ENCODE data around the gene FGG.

DNA sequence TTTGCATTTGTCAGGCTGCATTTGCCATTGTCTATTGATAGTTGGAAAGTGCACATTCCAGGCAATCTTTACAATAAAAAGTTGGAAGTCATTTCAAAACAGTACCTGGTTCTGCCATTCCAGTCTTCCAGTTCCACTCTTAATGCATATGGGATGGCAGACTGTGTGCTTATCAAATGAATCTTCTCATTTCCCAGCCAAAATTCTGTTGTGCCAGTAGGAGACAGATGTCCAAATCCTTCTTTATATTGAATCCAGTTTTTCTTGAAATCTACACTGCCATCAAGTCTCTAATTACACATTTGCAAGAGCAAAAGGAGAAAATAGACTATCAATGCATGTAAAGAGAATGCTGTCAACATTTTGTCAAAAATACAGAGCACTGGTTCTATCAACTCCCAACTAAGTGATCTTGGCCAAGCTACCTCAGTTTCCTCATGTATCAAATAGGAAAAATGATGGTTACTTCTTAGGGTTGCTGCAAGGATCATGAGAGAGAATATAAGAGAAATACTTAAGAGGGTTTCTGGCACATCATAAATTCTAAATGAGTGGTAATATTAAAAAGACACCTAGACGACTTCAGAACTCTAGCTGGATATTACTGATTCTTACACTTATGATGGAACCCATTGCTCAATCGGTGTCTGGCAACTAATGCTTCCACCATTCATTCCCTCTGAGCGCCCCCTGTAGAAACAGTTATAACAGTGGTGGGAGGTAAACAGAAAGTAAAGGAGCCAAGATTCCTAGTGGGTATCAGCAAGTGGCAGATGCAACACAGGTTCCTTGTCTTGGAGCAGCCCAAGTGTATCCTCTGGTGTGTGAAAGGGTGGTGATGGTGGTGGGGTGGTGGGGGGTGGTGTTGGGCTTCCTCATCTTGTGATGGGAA is 3.8 kb downstream of the FGG start:
- TF ChIP-seq, protein P1, sequence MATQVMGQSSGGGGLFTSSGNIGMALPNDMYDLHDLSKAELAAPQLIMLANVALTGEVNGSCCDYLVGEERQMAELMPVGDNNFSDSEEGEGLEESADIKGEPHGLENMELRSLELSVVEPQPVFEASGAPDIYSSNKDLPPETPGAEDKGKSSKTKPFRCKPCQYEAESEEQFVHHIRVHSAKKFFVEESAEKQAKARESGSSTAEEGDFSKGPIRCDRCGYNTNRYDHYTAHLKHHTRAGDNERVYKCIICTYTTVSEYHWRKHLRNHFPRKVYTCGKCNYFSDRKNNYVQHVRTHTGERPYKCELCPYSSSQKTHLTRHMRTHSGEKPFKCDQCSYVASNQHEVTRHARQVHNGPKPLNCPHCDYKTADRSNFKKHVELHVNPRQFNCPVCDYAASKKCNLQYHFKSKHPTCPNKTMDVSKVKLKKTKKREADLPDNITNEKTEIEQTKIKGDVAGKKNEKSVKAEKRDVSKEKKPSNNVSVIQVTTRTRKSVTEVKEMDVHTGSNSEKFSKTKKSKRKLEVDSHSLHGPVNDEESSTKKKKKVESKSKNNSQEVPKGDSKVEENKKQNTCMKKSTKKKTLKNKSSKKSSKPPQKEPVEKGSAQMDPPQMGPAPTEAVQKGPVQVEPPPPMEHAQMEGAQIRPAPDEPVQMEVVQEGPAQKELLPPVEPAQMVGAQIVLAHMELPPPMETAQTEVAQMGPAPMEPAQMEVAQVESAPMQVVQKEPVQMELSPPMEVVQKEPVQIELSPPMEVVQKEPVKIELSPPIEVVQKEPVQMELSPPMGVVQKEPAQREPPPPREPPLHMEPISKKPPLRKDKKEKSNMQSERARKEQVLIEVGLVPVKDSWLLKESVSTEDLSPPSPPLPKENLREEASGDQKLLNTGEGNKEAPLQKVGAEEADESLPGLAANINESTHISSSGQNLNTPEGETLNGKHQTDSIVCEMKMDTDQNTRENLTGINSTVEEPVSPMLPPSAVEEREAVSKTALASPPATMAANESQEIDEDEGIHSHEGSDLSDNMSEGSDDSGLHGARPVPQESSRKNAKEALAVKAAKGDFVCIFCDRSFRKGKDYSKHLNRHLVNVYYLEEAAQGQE (IDR thresholded peaks at IDR 0.05; ENCODE audit: insufficient read depth in 1 of 2, low read depth in 2 of 2, low read length in 2 of 2), result no peak
- TF ChIP-seq TAF1 (IDR thresholded peaks at IDR 0.05; ENCODE audit: borderline replicate concordance, insufficient read depth, low read length) (no peak), POLR2AphosphoS5 (IDR thresholded peaks at IDR 0.05; ENCODE audit: low read depth, low read length) (no peak), SIN3A (IDR thresholded peaks at IDR 0.05; ENCODE audit: borderline replicate concordance, insufficient read depth, low read length) (no peak)
